Esophagus muscularis mucosa (tissue), 4 donors: ENCODE measurements around the gene LPCAT1.

Experiments
- EP300 ChIP-seq: sonication (generic); formaldehyde crosslinking; IDR thresholded peaks from one replicate; pipeline ENCODE4 v1.6.1; 2017; ENCODE audit warnings: antibody characterized with exemption
- POLR2A ChIP-seq: fragments of 450-650 bp; IDR thresholded peaks from one replicate; pipeline ENCODE4 v1.6.1; 2017; ENCODE audit warnings: antibody characterized with exemption, moderate library complexity, mild to moderate bottlenecking, low read depth
- POLR2AphosphoS5 ChIP-seq, 2 donors: sonication (generic); formaldehyde crosslinking; IDR thresholded peaks; one replicate each; pipeline ENCODE4 v1.6.1; 2017; ENCODE audit warnings: antibody characterized with exemption in 2 of 2
- TF ChIP-seq, protein P1 (sequence below), 3 experiments: fragments of 200-600 bp in 2 of 3; fragments of 450-650 bp in 1 of 3; sonication (generic) in 2 of 3; IDR thresholded peaks; one replicate each; pipeline ENCODE4 v1.5.1; 2017 to 2019; ENCODE audit warnings: antibody characterized with exemption in 3 of 3, mild to moderate bottlenecking in 2 of 3, moderate library complexity in 1 of 3

- TF ChIP-seq, protein P1, sequence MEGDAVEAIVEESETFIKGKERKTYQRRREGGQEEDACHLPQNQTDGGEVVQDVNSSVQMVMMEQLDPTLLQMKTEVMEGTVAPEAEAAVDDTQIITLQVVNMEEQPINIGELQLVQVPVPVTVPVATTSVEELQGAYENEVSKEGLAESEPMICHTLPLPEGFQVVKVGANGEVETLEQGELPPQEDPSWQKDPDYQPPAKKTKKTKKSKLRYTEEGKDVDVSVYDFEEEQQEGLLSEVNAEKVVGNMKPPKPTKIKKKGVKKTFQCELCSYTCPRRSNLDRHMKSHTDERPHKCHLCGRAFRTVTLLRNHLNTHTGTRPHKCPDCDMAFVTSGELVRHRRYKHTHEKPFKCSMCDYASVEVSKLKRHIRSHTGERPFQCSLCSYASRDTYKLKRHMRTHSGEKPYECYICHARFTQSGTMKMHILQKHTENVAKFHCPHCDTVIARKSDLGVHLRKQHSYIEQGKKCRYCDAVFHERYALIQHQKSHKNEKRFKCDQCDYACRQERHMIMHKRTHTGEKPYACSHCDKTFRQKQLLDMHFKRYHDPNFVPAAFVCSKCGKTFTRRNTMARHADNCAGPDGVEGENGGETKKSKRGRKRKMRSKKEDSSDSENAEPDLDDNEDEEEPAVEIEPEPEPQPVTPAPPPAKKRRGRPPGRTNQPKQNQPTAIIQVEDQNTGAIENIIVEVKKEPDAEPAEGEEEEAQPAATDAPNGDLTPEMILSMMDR (IDR thresholded peaks at IDR 0.05): no peak
- no peak for TF ChIP-seq POLR2AphosphoS5 (IDR thresholded peaks at IDR 0.05)
- TF ChIP-seq EP300: no peak
- TF ChIP-seq POLR2A: no peak
Observed at GRCh38 chr5:1442222-1443145, 81.3 kb downstream of the LPCAT1 start.
